ENCODE data around the gene SMAD2.

SMAD2 gene

DNA sequence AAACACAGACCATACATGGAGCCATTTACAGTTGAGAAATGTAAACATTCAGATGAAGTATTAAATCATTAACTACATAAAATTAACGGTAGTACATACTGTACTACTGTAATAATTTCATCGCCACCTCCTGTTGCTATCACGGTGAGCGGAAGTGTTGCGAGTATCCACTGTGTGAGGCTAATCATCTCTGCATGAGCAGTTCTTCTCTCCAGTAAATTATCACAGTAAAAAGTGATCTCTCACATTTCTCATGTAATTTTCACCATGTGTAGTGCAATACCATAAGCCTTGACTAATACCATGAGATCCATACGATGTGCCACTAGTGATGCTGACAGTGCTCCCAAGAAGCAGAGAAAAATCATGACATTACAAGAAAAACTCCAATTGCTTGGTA is 21.9 kb downstream of the SMAD2 start:
- TF ChIP-seq POLR2AphosphoS5 (IDR thresholded peaks at IDR 0.05; ENCODE audit: low read depth, low read length) (no peak), TAF1 (IDR thresholded peaks at IDR 0.05; ENCODE audit: borderline replicate concordance, low read depth, low read length) (no peak), POLR2A (IDR thresholded peaks at IDR 0.05; ENCODE audit: low read depth, low read length) (no peak)
- DNase-seq (ENCODE audit: insufficient read length) (no peak), FAIRE-seq (no peak)

DNA sequence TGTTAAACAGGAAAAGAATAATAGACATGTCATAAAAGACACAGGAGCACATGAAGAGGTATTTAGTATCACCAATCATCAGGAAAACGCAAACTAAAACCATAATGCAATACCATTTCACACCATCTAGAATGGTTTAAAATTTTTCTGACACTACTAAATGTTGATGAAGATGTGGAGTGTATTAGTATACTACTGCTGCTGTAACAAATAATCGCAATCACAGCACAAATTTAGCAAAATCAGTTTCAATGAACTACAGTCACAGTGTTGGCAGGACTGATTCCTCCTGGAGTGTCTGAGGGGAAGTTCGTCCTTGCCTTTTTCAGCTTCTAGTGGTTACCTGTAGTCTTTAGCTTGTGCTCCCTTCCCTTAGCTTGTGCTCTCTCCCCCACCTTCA is 24.1 kb downstream of the SMAD2 start:
- FAIRE-seq (peak; percentile 36), DNase-seq (ENCODE audit: insufficient read length) (no peak)
- TF ChIP-seq POLR2A (IDR thresholded peaks at IDR 0.05; ENCODE audit: low read depth, low read length) (no peak), TAF1 (IDR thresholded peaks at IDR 0.05; ENCODE audit: borderline replicate concordance, low read depth, low read length) (no peak), POLR2AphosphoS5 (IDR thresholded peaks at IDR 0.05; ENCODE audit: low read depth, low read length) (no peak)

DNA sequence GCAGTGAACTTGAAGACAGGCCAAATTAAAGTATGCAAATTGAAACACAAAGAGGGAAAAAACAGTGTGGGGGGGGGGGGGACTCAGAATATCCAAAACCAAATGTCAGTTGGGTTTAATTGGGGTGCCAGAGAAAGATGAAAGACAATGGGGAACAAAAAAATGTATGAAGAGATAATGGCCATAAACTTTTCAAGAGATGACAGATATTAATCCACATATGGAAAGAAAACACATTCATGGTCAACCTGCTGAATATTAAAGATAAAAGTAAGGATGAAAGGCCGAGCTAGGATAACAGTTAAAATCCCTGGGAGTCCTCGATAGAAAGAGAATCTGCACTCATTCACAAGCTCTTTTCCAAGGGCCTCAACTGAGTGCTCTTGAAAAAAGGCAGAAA is 26.6 kb downstream of the SMAD2 start:
- DNase-seq (ENCODE audit: insufficient read length) (no peak), FAIRE-seq (no peak)
- TF ChIP-seq POLR2A (IDR thresholded peaks at IDR 0.05; ENCODE audit: low read depth, low read length) (no peak), TAF1 (IDR thresholded peaks at IDR 0.05; ENCODE audit: borderline replicate concordance, low read depth, low read length) (no peak), POLR2AphosphoS5 (IDR thresholded peaks at IDR 0.05; ENCODE audit: low read depth, low read length) (no peak)

DNA sequence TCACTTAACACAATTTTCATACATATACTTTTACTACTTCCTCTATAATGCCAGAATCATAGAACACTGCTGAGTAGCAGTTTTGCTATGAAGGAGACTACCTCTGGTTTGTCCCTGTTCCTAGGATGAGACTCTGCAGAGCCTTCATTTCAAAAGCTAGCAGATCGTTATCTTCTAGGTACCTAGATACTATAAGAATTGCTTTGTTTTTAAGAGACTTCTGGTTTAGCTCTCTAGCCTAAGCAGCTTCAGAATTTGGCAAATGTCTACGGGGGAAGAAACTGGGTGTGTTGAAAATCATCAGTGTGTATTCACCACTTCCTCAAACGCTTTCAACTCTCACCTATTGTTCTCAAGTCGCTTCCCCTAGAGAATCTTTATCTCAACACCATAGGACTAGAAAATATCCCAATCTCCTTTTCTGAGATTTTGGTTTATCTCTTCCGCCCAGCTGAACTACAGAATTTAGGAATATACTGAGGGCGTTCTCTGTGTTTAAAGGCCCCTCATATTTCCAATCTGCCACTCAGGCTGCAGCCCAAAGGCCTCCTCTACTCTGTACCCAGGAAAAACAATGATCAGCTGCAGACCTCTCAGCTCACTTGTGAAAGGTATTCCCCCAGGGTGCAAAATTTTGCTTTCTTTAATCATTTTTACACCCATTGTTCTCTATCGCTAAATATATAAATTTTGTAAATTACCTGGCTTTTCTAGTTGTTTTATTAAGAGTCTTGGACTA is 28.7 kb downstream of the SMAD2 start:
- FAIRE-seq (peak; percentile 58), DNase-seq (ENCODE audit: insufficient read length) (no peak)
- TF ChIP-seq POLR2AphosphoS5 (IDR thresholded peaks at IDR 0.05; ENCODE audit: low read depth, low read length), result no peak
- TF ChIP-seq TAF1 (IDR thresholded peaks at IDR 0.05; ENCODE audit: borderline replicate concordance, low read depth, low read length), result no peak
- TF ChIP-seq POLR2A (IDR thresholded peaks at IDR 0.05; ENCODE audit: low read depth, low read length), result no peak

DNA sequence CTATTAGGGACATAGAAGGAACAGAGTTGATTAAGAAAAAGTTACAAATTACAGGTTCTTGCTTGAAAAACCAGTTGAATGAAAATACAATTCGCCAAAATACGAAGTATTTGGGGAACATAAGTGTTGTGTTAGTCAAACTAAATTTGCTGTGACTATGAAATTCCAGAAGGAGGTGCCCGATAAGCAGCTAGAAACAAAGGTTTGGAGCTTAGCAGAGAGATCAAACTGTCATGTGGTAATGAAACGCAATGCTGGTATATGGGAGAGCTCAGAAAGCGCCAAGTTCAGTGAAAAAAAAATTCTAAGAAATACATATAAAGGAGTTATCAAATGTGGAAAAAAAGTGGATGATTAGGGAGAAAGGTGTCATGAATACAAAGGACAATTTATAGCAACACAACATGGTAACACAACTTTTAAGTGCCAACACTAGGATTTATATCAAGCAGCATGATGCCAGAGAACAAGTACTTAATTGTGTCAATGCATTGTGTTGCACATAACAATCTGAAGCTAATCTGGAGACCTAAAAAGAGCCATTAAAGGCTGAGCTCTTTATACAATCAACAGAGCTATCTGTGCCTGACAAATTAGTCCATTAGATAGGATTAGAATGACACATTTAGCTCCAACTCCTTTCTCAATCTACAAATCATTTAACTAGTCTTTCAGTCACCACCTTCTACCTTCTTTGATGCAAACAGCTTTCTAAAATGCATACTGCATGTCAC is 31.2 kb downstream of the SMAD2 start:
- peak; percentile 61 for FAIRE-seq

DNA sequence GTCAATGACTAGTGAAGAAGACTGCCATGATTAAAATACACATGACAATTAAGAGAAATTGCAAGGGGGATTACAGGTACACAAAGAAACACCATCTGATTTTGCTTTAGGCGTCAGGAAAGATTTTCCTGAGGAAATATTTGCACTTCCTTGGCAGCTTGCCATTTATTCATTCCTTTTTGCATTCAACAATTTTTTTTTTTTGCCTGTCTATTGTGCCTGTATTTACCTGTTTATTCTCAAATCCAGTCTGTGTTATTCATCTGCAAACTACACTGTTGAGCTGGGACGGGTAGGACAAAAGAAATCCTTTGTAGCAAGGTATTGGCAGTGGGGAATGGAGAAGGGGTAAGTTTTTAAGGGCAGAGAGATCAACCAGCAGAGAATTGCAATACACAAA is 31.8 kb downstream of the SMAD2 start:
- DNase-seq (ENCODE audit: insufficient read length), result no peak
- no peak for FAIRE-seq

More for the DNA sequence above, 31.2 kb downstream of the SMAD2 start:
- no peak for DNase-seq (ENCODE audit: insufficient read length)
- TF ChIP-seq POLR2A (IDR thresholded peaks at IDR 0.05; ENCODE audit: low read depth, low read length) (no peak), POLR2AphosphoS5 (IDR thresholded peaks at IDR 0.05; ENCODE audit: low read depth, low read length) (no peak), TAF1 (IDR thresholded peaks at IDR 0.05; ENCODE audit: borderline replicate concordance, low read depth, low read length) (no peak)

DNA sequence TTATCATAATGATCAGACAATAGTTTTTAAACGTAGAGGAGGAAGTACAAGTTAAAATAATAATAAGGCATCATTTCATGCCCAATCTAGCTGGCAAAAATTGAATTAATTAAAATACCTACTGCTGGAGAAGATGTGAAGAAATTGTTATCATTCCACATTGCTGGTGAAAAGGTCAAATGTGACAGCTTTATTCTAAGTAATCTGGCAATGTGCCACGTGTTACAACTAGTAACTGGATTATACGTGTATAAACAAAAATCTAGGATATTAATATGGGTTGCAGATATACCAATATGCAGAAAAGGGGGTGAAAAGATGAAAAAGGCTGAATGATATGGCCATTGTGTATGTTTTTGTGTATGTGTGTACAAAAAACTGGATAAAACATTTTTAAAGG is 32.4 kb downstream of the SMAD2 start:
- TF ChIP-seq POLR2A (IDR thresholded peaks at IDR 0.05; ENCODE audit: low read depth, low read length), result no peak
- TF ChIP-seq POLR2AphosphoS5 (IDR thresholded peaks at IDR 0.05; ENCODE audit: low read depth, low read length), result no peak
- TF ChIP-seq TAF1 (IDR thresholded peaks at IDR 0.05; ENCODE audit: borderline replicate concordance, low read depth, low read length), result no peak
- DNase-seq (ENCODE audit: insufficient read length), result no peak
- no peak for FAIRE-seq

More for the DNA sequence above, 31.8 kb downstream of the SMAD2 start:
- TF ChIP-seq TAF1 (IDR thresholded peaks at IDR 0.05; ENCODE audit: borderline replicate concordance, low read depth, low read length) (no peak), POLR2A (IDR thresholded peaks at IDR 0.05; ENCODE audit: low read depth, low read length) (no peak), POLR2AphosphoS5 (IDR thresholded peaks at IDR 0.05; ENCODE audit: low read depth, low read length) (no peak)

DNA sequence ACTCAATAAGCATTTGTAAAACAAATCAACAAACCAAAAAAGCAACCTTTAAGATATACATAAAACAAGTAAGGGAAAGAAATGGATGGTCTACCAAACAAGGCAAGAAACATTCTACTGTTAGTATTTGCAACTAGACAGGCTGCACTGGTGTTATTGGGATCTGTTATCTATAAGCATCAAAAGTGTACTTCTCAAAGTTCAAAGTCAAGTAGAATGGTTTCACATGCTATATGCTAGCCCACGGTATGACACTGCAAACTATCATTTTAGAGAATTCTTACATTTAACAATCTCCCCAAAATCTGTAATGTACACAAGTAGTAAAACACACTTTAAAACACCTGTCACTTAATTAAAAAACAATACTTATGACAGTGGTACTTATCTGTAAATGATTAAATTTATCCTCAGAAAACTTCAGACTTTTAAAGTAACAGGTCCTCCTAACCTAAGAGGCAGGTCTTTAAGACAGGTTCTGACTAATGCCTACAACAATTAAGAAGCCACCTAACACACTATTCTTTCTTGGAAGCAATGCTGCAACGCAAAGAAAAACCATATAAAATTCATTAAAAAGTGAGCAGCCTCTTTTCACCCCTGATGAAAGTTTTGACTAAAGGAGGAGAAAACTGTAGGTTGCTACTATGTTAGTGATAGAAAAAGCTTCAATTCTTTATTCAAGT is 34.8 kb downstream of the SMAD2 start:
- FAIRE-seq (no peak), DNase-seq (ENCODE audit: insufficient read length) (no peak)
- no peak for TF ChIP-seq POLR2AphosphoS5 (IDR thresholded peaks at IDR 0.05; ENCODE audit: low read depth, low read length)
- TF ChIP-seq TAF1 (IDR thresholded peaks at IDR 0.05; ENCODE audit: borderline replicate concordance, low read depth, low read length), result no peak
- TF ChIP-seq POLR2A (IDR thresholded peaks at IDR 0.05; ENCODE audit: low read depth, low read length), result no peak

DNA sequence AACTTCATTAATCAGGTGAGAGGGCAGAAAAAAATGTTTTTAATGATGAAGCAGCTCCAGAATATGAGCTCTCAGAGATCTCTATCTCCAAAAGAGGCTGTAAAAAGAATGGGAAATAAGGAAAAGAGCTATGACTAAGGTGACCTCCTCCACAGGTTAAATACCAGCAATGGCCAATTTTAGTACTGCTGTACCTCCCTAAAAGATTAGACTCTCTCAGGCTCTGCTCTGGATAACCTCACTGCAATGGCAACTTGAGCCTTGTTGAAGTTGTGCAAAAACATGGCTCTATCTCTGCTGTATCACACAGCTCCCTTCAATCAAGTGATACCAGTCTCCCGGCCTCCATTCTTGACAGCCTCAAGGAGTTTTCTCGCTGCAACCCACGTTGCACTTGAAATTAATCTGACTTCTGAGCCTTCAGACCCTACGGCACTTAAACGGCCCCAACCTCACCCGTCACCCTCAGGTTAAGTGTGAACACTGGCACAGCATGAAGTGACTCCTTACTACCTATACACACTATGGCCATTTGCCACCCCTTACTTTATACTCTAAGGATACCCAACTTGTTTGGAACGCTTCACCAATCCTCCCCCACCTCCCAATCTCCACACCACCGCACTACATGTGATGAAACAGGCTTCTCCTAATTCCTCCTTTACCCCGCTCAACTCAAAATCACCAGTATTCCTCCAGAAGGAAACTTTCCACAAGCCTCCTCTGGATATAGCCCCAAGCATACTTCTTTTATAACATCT is 36.3 kb downstream of the SMAD2 start:
- FAIRE-seq (no peak), DNase-seq (ENCODE audit: insufficient read length) (no peak)
- TF ChIP-seq TAF1 (IDR thresholded peaks at IDR 0.05; ENCODE audit: borderline replicate concordance, low read depth, low read length), result no peak
- no peak for TF ChIP-seq POLR2AphosphoS5 (IDR thresholded peaks at IDR 0.05; ENCODE audit: low read depth, low read length)
- TF ChIP-seq POLR2A (IDR thresholded peaks at IDR 0.05; ENCODE audit: low read depth, low read length), result no peak

DNA sequence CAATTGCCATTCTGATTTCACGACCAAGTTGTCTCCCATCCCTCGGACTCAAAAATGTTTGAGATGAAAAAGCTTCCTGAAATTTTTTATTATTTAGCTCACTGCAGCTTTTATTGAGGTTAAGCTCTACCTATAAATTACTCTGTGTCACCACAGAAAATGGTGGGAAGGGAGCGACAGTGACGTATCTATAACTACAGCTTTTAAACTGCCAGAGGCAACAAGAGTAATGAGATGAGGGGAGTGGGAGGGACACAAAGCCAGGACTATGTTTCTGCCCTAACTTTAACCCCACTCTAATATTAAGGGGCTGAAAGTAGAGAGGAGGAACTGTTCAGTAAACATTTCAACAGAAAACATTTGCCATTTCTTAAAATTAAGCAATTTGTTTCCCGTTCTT is 37.4 kb downstream of the SMAD2 start:
- FAIRE-seq, result no peak
- TF ChIP-seq POLR2AphosphoS5 (IDR thresholded peaks at IDR 0.05; ENCODE audit: low read depth, low read length), result no peak
- no peak for TF ChIP-seq TAF1 (IDR thresholded peaks at IDR 0.05; ENCODE audit: borderline replicate concordance, low read depth, low read length)
- TF ChIP-seq POLR2A (IDR thresholded peaks at IDR 0.05; ENCODE audit: low read depth, low read length), result no peak
- DNase-seq (ENCODE audit: insufficient read length), result no peak

DNA sequence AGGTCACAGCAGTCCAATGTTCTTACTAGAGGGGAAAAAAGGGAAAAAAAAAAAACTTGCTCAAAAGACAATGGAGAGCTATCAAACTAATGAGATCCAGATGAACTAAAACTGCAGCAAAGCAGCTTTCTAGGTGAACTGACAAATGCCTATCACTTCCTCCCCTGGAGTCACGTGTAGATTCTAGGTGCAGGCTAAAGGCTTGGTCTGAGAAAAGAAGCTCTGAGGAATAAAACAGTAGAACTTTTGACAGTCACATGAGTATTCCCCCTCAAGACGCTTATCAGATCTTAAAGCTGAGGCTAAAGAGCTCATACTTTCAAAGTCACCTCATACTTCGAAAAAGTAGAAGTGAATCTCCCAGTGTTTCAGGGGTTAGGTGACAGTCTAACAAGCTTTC is 42.3 kb downstream of the SMAD2 start:
- no peak for TF ChIP-seq POLR2A (IDR thresholded peaks at IDR 0.05; ENCODE audit: low read depth, low read length)
- TF ChIP-seq POLR2AphosphoS5 (IDR thresholded peaks at IDR 0.05; ENCODE audit: low read depth, low read length), result no peak
- TF ChIP-seq TAF1 (IDR thresholded peaks at IDR 0.05; ENCODE audit: borderline replicate concordance, low read depth, low read length), result no peak
- FAIRE-seq, result peak; percentile 38
- no peak for DNase-seq (ENCODE audit: insufficient read length)
